GM12878 (cell line): Measurements from ENCODE around the gene C4orf36. TPM values are rescaled to one million over a fixed set of nuclear protein-coding genes. Genes with fewer than 3 reads are reported as not detected.

Experiments
- ATAC-seq: fragments of 200-7000 bp; cut with Tn5 transposase; 3 replicates; pipeline ENCODE4 v1.9.1; 2020; ENCODE audit warnings: mild to moderate bottlenecking, moderate library complexity
- BruUV-seq: library from RNA; stranded (reverse); fragments of 400-500 nt; replicated peaks from 2 replicates; lab custom pipeline; 2021; lab: Mats Ljungman, UMichigan
- CTCF ChIA-PET: fragments of 300-600 bp; sonication (Branson Sonifier 250); formaldehyde crosslinking; extraction: SDS; loops from one replicate; lab custom pipeline; 2021; ENCODE audit warnings: inconsistent platforms; lab: Yijun Ruan, JAX
- POLR2A ChIA-PET: fragments of 350-600 bp; formaldehyde crosslinking; extraction: SDS; loops from one replicate; lab custom pipeline; 2021; ENCODE audit warnings: inconsistent platforms; lab: Charles Lee
- RAD21 ChIA-PET: fragments of 300-600 bp; sonication (Branson Sonifier 250); formaldehyde crosslinking; loops from one replicate; lab custom pipeline; 2023; ENCODE audit warnings: antibody characterized with exemption; ENCODE audit not compliant: unreplicated experiment; lab: Charles Lee
- SMC1A ChIA-PET: fragments of 300-600 bp; sonication (Branson Sonifier 250); formaldehyde crosslinking; loops from one replicate; lab custom pipeline; 2023; ENCODE audit not compliant: unreplicated experiment, uncharacterized antibody; lab: Charles Lee
- DNase-seq: peaks from one replicate; pipeline ENCODE4 v3.0.0-alpha.2; 2011; ENCODE audit warnings: low read depth, low spot score
- FAIRE-seq: peaks from 3 replicates; lab custom pipeline; 2011; peaks lifted over from hg19 to GRCh38; lab: Jason Lieb, UNC
- H2AFZ ChIP-seq: 2 replicates; pipeline ENCODE4 v1.6.0; 2011; ENCODE audit warnings: low read depth, low read length, control low read depth; ENCODE audit not compliant: control insufficient read depth
- H3K27ac ChIP-seq: 2 replicates; pipeline ENCODE4 v1.5.1; 2011; ENCODE audit warnings: control low read depth; ENCODE audit not compliant: control insufficient read depth, insufficient read depth
- H3K27me3 ChIP-seq, 2 experiments: replicated peaks in 1 of 2; 2 replicates each; pipeline versions ENCODE4 v1.6.0 to v1.6.1; 2011; ENCODE audit warnings: low read length in 1 of 2; ENCODE audit not compliant: control insufficient read depth in 2 of 2, insufficient read depth in 2 of 2
- H3K36me3 ChIP-seq, 2 experiments: 2 replicates each; pipeline ENCODE4 v1.5.1; 2011; ENCODE audit warnings: low read length in 1 of 2; ENCODE audit not compliant: control insufficient read depth in 2 of 2, insufficient read depth in 2 of 2
- H3K4me1 ChIP-seq: 2 replicates; pipeline ENCODE4 v1.6.1; 2011; ENCODE audit warnings: mild to moderate bottlenecking, low read length, moderate library complexity, mixed read lengths; ENCODE audit not compliant: control insufficient read depth, insufficient read depth
- H3K4me2 ChIP-seq: 2 replicates; pipeline ENCODE4 v1.6.0; 2011; ENCODE audit warnings: control low read depth; ENCODE audit not compliant: control insufficient read depth, insufficient read depth
- H3K4me3 ChIP-seq: fragments of 200-600 bp; sonication (generic); 2 replicates; pipeline ENCODE4 v1.5.1; 2016
- H3K79me2 ChIP-seq: 2 replicates; pipeline ENCODE4 v1.6.0; 2011; ENCODE audit warnings: low read length; ENCODE audit not compliant: control insufficient read depth, insufficient read depth
- H3K9ac ChIP-seq: 2 replicates; pipeline ENCODE4 v1.8.0; 2011; ENCODE audit warnings: low read length, control low read depth, mixed read lengths; ENCODE audit not compliant: control insufficient read depth, insufficient read depth
- H3K9me3 ChIP-seq: replicated peaks from 3 replicates; pipeline ENCODE4 v1.5.1; 2011; ENCODE audit warnings: mild to moderate bottlenecking, low read length; ENCODE audit not compliant: control insufficient read depth, insufficient read depth
- H4K20me1 ChIP-seq: 2 replicates; pipeline ENCODE4 v1.6.0; 2011; ENCODE audit not compliant: control insufficient read depth, insufficient read depth
- ATF3 ChIP-seq: IDR thresholded peaks from 2 replicates; pipeline ENCODE4 v1.6.1; 2011; ENCODE audit warnings: low read depth, mild to moderate bottlenecking, low read length, moderate library complexity, borderline replicate concordance; ENCODE audit errors: extremely low read depth
- BCL3 ChIP-seq: IDR thresholded peaks from 2 replicates; pipeline ENCODE4 v1.6.1; 2011; ENCODE audit warnings: borderline replicate concordance, low read depth, mild to moderate bottlenecking, moderate library complexity, low read length; ENCODE audit not compliant: insufficient read depth, poor library complexity, severe bottlenecking
- CEBPB ChIP-seq, 2 experiments: fragments of 150-350 bp in 1 of 2; IDR thresholded peaks; 2 replicates each; pipeline ENCODE4 v1.6.1; 2012 to 2014; ENCODE audit warnings: low read depth in 2 of 2, low read length in 2 of 2, borderline replicate concordance in 1 of 2, inconsistent platforms in 1 of 2
- CHD2 ChIP-seq: IDR thresholded peaks from 2 replicates; pipeline ENCODE4 v1.6.1; 2011; ENCODE audit warnings: low read depth, low read length, improper control_type of control experiment, borderline replicate concordance
- E4F1 ChIP-seq: fragments of 450-650 bp; IDR thresholded peaks from 2 replicates; pipeline ENCODE4 v1.6.1; 2018; ENCODE audit warnings: borderline replicate concordance, mild to moderate bottlenecking; ENCODE audit not compliant: partially characterized antibody
- HCFC1 ChIP-seq: fragments of 150-350 bp; IDR thresholded peaks from 2 replicates; pipeline ENCODE4 v1.6.1; 2014; ENCODE audit warnings: low read length
- IRF5 ChIP-seq: fragments of 450-650 bp; IDR thresholded peaks from 2 replicates; pipeline ENCODE4 v1.6.1; 2017; ENCODE audit warnings: borderline replicate concordance
- KDM1A ChIP-seq: fragments of 200-600 bp; sonication (generic); IDR thresholded peaks from 2 replicates; pipeline ENCODE4 v1.6.1; 2016; ENCODE audit warnings: borderline replicate concordance
- KLF5 ChIP-seq: fragments of 450-650 bp; IDR thresholded peaks from 2 replicates; pipeline ENCODE4 v1.6.1; 2014; ENCODE audit warnings: mild to moderate bottlenecking; ENCODE audit not compliant: partially characterized antibody
- NFYA ChIP-seq: IDR thresholded peaks from 2 replicates; pipeline ENCODE4 v1.6.1; 2011; ENCODE audit warnings: low read depth, mild to moderate bottlenecking, low read length, improper control_type of control experiment, borderline replicate concordance
- POLR2AphosphoS2 ChIP-seq: IDR thresholded peaks from 2 replicates; pipeline ENCODE4 v1.6.1; 2011; ENCODE audit warnings: low read depth, mild to moderate bottlenecking, low read length, improper control_type of control experiment, moderate library complexity
- ZBTB33 ChIP-seq: fragments of 450-650 bp; IDR thresholded peaks from 2 replicates; pipeline ENCODE4 v1.6.1; 2017; ENCODE audit warnings: mild to moderate bottlenecking
- WGBS: methylation state at CpG from one replicate; pipeline ENCODE4 v1.1.6; 2016; ENCODE audit warnings: low lambda C conversion rate; ENCODE audit not compliant: insufficient replicate concordance, insufficient coverage; ENCODE audit errors: missing lambda C conversion rate; 5-methylcytosine and 5-hydroxymethylcytosine counted together
- in situ Hi-C: fragments of 300-500 bp; cut with MboI; formaldehyde crosslinking; loops from 9 replicates; pipeline ENCODE4 v1.14.3; 2018; ENCODE audit warnings: mixed read lengths
- intact Hi-C: fragments of 100-400 bp; cut with micrococcal nuclease; formaldehyde crosslinking; loops from one replicate; pipeline ENCODE4 v1.14.2; 2022; ENCODE audit not compliant: unreplicated experiment
- polyA plus RNA-seq, 11 experiments: library from polyadenylated mRNA; depleted of rRNA in 4 of 11; unstranded in 6 of 11; stranded (reverse) in 5 of 11; fragments of >200 nt; fragmentation: Nextera tagmentation in 4 of 11; fragmentation: Illumina TruSeq in 1 of 11; extraction: Ambion mirVana in 4 of 11; extraction: Trizol in 1 of 11; gene quantifications; 1 replicate in 1 of 11; 2 replicates in 10 of 11; pipeline versions ENCODE4 v1.2.1 to v1.2.3, GENCODE V29; 2011 to 2016; ENCODE audit warnings: inconsistent platforms in 2 of 11, missing spikeins in 2 of 11, low read depth in 1 of 11
- total RNA-seq, 4 experiments: library from RNA; depleted of rRNA in 3 of 4; stranded (reverse); fragments of >200 nt in 3 of 4; fragmentation: Illumina TruSeq in 1 of 4; extraction: Trizol in 1 of 4; gene quantifications; 2 replicates each; pipeline versions ENCODE4 v1.2.1 to v1.2.3, GENCODE V29; 2013 to 2021

C4orf36 gene
- total and polyA plus RNA-seq, 10 of the 15 experiments (the other 5 are each of a cell fraction or from before 2014, with no cell fraction given) = 0.35 to 2.7 (median 1.3) TPM; not detected in 2

DNA sequence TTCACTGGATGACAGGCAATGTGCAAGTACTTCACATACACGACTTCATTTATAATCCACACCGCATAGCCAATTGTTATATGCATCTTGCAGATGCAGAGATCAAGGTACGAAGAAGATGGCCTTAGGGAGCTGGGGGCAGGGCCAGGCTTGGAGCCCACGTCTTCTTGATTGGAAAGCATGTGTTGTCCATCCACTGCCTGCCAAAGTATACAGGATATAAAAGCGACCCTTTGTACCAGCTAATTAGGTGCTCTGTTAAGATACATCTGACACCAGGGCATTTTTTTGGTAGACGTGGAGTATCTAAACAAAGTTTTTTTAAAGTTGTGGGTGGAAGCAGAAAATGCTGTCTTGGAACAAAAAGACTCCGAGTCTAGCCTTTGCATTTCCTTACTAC is 1.4 kb downstream of the C4orf36 start:
- no peaks in the 10 kb centered on the region for H3K79me2 ChIP-seq
- POLR2A ChIA-PET = no interaction called here
- FAIRE-seq = no peak
- no peak overlapping the region for H2AFZ ChIP-seq
- SMC1A ChIA-PET = interaction anchor here (0.6 to 8.7 kb wide), 2 partner anchors 368 to 393 kb away, joined by 3 to 190 read pairs; no protein-coding TSS in a partner anchor
- H3K4me3 ChIP-seq = no peak overlapping the region
- RAD21 ChIA-PET = interaction anchor here (7.0 kb wide), 1 partner anchor 393 kb away, joined by 64 read pairs; no protein-coding TSS in a partner anchor
- no peak overlapping the region for H3K4me2 ChIP-seq
- TF ChIP-seq KDM1A (no peak), CEBPB (IDR thresholded peaks at IDR 0.05; ENCODE audit: borderline replicate concordance in 1 of 2, low read depth in 2 of 2, low read length in 2 of 2) (no peak), POLR2AphosphoS2 (no peak), E4F1 (no peak), IRF5 (no peak), CHD2 (no peak), BCL3 (no peak), ATF3 (no peak), KLF5 (no peak), NFYA (no peak), ZBTB33 (no peak), HCFC1 (no peak)
- TF ChIP-seq, all 136 proteins: peak for 0
- DNase-seq (no peak), ATAC-seq (no peak)
- no peaks in the 10 kb centered on the region for H3K4me1 ChIP-seq
- no peaks in the 10 kb centered on the region for H3K9me3 ChIP-seq
- no peak overlapping the region for H3K9ac ChIP-seq
- BruUV-seq = no TSS peak
- in situ Hi-C loops (no loop called here), intact Hi-C loops (loop anchor here (10.0 kb wide), 1 partner anchor 846 kb away; no protein-coding TSS in a partner anchor)
- no peaks in the 10 kb centered on the region for H4K20me1 ChIP-seq
- WGBS = 72% methylated on average over 7 of the region's 7 CpGs
- no peak overlapping the region for H3K27ac ChIP-seq
- no peaks in the 10 kb centered on the region for H3K36me3 ChIP-seq
- no peaks in the 10 kb centered on the region for H3K27me3 ChIP-seq
- CTCF ChIA-PET = interaction anchor here (1.0 to 8.7 kb wide), 2 partner anchors 73 to 393 kb away, joined by 3 to 307 read pairs; no protein-coding TSS in a partner anchor
